ENCODE data around the gene HSBP1L1. TPM values are rescaled to one million over a fixed set of nuclear protein-coding genes. Genes with fewer than 3 reads are reported as not detected.
A peak's percentile ranks its signal among the peaks of the same experiment; 100 is the strongest.

HSBP1L1 gene
- total and polyA plus RNA-seq, 2 of the 13 experiments (the other 11 are each of a cell fraction or from before 2014, with no cell fraction given): 22.6 to 45.1 TPM

DNA sequence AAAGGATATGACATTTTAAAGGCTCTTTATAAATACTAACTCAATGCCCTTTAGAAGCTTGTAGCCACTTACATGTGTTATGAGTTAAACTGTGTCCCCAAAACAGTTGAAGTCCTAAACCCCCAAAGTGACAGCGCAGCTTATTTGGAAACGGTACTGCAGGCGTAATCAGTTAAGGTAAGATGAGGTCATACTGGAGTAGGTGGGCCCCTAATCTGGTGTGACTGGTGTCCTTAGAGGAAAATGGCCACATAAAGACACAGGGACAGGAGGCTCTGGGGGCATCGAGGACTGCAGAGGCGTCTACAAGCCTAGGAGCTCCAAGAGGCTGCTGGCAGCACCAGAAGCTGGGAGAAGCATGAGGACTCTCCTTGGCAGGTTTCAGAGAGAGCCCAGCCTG lies 15.4 kb downstream of the HSBP1L1 start (continued):
- TF ChIP-seq, protein P1, sequence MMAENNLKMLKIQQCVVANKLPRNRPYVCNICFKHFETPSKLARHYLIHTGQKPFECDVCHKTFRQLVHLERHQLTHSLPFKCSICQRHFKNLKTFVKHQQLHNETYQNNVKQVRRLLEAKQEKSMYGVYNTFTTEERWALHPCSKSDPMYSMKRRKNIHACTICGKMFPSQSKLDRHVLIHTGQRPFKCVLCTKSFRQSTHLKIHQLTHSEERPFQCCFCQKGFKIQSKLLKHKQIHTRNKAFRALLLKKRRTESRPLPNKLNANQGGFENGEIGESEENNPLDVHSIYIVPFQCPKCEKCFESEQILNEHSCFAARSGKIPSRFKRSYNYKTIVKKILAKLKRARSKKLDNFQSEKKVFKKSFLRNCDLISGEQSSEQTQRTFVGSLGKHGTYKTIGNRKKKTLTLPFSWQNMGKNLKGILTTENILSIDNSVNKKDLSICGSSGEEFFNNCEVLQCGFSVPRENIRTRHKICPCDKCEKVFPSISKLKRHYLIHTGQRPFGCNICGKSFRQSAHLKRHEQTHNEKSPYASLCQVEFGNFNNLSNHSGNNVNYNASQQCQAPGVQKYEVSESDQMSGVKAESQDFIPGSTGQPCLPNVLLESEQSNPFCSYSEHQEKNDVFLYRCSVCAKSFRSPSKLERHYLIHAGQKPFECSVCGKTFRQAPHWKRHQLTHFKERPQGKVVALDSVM (CRISPR knock-in tag; IDR thresholded peaks at IDR 0.05): no peak
- TF ChIP-seq ZNF354B (CRISPR knock-in tag; IDR thresholded peaks at IDR 0.05): no peak
- 0 out of 2 replicates have a peak, but pooled peaks have one; percentile 23 for TF ChIP-seq ATF7 (IDR thresholded peaks at IDR 0.05)
- no peak for TF ChIP-seq ATF7 (CRISPR knock-in tag; IDR thresholded peaks at IDR 0.05)
- TF ChIP-seq ZFP36L1 (CRISPR knock-in tag; IDR thresholded peaks at IDR 0.05): no peak
- no peak for TF ChIP-seq ZNF383 (CRISPR knock-in tag; IDR thresholded peaks at IDR 0.05; ENCODE audit: borderline replicate concordance)
- no peak for TF ChIP-seq ZBTB7A (CRISPR knock-in tag; IDR thresholded peaks at IDR 0.05)

DNA sequence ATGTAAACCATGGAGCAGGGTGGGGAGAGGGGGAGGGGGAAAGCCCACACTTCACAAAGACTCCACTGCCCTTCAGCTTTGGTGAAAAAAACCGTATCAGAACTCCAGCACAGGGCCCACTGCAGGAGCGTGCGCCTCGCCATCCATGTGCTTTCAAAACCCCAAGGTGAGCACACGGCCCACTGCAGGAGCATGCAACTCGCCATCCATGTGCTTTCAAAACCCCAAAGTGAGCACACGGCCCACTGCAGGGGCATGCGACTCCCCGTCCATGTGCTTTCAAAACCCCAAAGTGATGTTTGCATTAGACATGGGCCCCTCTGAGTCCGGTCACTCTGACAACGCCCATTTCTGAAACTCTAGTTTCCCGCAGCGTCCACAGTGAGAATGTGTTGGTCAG lies 16.1 kb downstream of the HSBP1L1 start:
- Histone ChIP-seq H3K27me3 (ENCODE audit: control insufficient read depth in 1 of 2, insufficient read depth in 2 of 2, low read length in 2 of 2) (no peaks in the 10 kb centered on the region), H3K27ac (ENCODE audit: extremely low read length, insufficient read depth, low read length) (no peak overlapping the region), H3K9ac (ENCODE audit: insufficient read depth, low read depth, low read length) (no peak overlapping the region), H3K36me3 (replicated peaks in 1 of 2; ENCODE audit: control insufficient read depth in 1 of 2, insufficient read depth in 2 of 2, low read length in 2 of 2) (peaks cover 10 to 46% of the 10 kb centered on the region in 2 experiments), H3K9me3 (ENCODE audit: low read length) (no peaks in the 10 kb centered on the region), H3K4me1 (ENCODE audit: insufficient read depth, low read length) (peaks cover 53% of the 10 kb centered on the region), H3K4me2 (ENCODE audit: low read depth, low read length) (no peak overlapping the region), H3K79me2 (ENCODE audit: insufficient read depth, low read length) (peaks cover 99% of the 10 kb centered on the region), H4K20me1 (ENCODE audit: insufficient read depth, low read length) (peaks cover 68% of the 10 kb centered on the region), H2AFZ (ENCODE audit: low read length) (no peak overlapping the region), H3K4me3 (replicated peaks in 1 of 3; ENCODE audit: insufficient read depth in 1 of 3, low read depth in 2 of 3, low read length in 3 of 3) (no peak overlapping the region)
- TF ChIP-seq, protein P2, sequence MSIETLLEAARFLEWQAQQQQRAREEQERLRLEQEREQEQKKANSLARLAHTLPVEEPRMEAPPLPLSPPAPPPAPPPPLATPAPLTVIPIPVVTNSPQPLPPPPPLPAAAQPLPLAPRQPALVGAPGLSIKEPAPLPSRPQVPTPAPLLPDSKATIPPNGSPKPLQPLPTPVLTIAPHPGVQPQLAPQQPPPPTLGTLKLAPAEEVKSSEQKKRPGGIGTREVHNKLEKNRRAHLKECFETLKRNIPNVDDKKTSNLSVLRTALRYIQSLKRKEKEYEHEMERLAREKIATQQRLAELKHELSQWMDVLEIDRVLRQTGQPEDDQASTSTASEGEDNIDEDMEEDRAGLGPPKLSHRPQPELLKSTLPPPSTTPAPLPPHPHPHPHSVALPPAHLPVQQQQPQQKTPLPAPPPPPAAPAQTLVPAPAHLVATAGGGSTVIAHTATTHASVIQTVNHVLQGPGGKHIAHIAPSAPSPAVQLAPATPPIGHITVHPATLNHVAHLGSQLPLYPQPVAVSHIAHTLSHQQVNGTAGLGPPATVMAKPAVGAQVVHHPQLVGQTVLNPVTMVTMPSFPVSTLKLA (IDR thresholded peaks at IDR 0.05): peak; percentile 93
- TF ChIP-seq, protein P3, sequence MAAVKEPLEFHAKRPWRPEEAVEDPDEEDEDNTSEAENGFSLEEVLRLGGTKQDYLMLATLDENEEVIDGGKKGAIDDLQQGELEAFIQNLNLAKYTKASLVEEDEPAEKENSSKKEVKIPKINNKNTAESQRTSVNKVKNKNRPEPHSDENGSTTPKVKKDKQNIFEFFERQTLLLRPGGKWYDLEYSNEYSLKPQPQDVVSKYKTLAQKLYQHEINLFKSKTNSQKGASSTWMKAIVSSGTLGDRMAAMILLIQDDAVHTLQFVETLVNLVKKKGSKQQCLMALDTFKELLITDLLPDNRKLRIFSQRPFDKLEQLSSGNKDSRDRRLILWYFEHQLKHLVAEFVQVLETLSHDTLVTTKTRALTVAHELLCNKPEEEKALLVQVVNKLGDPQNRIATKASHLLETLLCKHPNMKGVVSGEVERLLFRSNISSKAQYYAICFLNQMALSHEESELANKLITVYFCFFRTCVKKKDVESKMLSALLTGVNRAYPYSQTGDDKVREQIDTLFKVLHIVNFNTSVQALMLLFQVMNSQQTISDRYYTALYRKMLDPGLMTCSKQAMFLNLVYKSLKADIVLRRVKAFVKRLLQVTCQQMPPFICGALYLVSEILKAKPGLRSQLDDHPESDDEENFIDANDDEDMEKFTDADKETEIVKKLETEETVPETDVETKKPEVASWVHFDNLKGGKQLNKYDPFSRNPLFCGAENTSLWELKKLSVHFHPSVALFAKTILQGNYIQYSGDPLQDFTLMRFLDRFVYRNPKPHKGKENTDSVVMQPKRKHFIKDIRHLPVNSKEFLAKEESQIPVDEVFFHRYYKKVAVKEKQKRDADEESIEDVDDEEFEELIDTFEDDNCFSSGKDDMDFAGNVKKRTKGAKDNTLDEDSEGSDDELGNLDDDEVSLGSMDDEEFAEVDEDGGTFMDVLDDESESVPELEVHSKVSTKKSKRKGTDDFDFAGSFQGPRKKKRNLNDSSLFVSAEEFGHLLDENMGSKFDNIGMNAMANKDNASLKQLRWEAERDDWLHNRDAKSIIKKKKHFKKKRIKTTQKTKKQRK (IDR thresholded peaks at IDR 0.05; ENCODE audit: low read length): no peak
- ChIA-PET CTCF (ENCODE audit: low intra/inter-chr PET ratio, low total read pairs) (no interaction called here), POLR2A (no interaction called here)
- DNase-seq (ENCODE audit: low spot score) (no peak), ATAC-seq (no peak), FAIRE-seq (no peak)
- 93% methylated on average over 13 of the region's 13 CpGs for WGBS (ENCODE audit: low lambda C conversion rate)
- BruUV-seq (replicated peaks): no TSS peak
- in situ Hi-C loops (cut with HindIII; ENCODE audit: extremely low pct_ligation_motif_present, low pct_unique_long_range_greater_than_20kb): no loop called here
- intact Hi-C loops (cut with micrococcal nuclease; ENCODE audit: unreplicated experiment): no loop called here

Measured in HepG2 (cell line).